HFFc6 (cell line): ENCODE data around the gene HSD17B2. TPM values are rescaled to one million over a fixed set of nuclear protein-coding genes. Genes with fewer than 3 reads are reported as not detected.
A peak's percentile ranks its signal among the peaks of the same experiment; 100 is the strongest.

Experiments used
- DNase-seq: peaks from one replicate; pipeline ENCODE4 v3.0.0-alpha.2; 2018
- H3K27ac Mint-ChIP-seq: 2 replicates; pipeline ENCODE4 v1.8.0; 2020; ENCODE audit warnings: mild to moderate bottlenecking, mixed read lengths
- H3K27me3 Mint-ChIP-seq: 2 replicates; pipeline ENCODE4 v1.8.0; 2021; ENCODE audit warnings: mild to moderate bottlenecking, moderate library complexity, mixed read lengths; ENCODE audit not compliant: insufficient read depth
- H3K36me3 Mint-ChIP-seq: 2 replicates; pipeline ENCODE4 v1.8.0; 2021; ENCODE audit warnings: low read depth, mixed read lengths
- H3K4me1 Mint-ChIP-seq: 2 replicates; pipeline ENCODE4 v1.8.0; 2020; ENCODE audit warnings: low read depth, mixed read lengths
- H3K4me3 Mint-ChIP-seq: 2 replicates; pipeline ENCODE4 v1.8.0; 2020; ENCODE audit warnings: mild to moderate bottlenecking, moderate library complexity, mixed read lengths
- H3K9me3 Mint-ChIP-seq: 2 replicates; pipeline ENCODE4 v1.8.0; 2020; ENCODE audit warnings: mild to moderate bottlenecking, mixed read lengths
- CTCF ChIP-seq: fragments of 200-600 bp; sonication (generic); IDR thresholded peaks from 2 replicates; pipeline ENCODE4 v1.5.0; 2021; ENCODE audit warnings: antibody characterized with exemption, mild to moderate bottlenecking
- long read RNA-seq: library from polyadenylated mRNA; unstranded; transcript quantifications from one replicate; pipeline ENCODE4 v2.0.0, GENCODE V29; 2019
- total RNA-seq, 6 experiments: library from RNA; stranded (reverse); fragmentation: NEBNext Ultra II Directional; extraction: Animal tissue kit (Norgen Biotek cat#: 25700); gene quantifications; 2 replicates in 1 of 6; 3 replicates in 5 of 6; pipeline ENCODE4 v1.2.3, GENCODE V29; 2021

The HSD17B2 gene, protein sequence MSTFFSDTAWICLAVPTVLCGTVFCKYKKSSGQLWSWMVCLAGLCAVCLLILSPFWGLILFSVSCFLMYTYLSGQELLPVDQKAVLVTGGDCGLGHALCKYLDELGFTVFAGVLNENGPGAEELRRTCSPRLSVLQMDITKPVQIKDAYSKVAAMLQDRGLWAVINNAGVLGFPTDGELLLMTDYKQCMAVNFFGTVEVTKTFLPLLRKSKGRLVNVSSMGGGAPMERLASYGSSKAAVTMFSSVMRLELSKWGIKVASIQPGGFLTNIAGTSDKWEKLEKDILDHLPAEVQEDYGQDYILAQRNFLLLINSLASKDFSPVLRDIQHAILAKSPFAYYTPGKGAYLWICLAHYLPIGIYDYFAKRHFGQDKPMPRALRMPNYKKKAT
- 1 to 10 TPM in 2 of 6 experiments, under 1 TPM in 3, not detected in 1; 0.17 to 3.2 (median 0.50) TPM for total RNA-seq
- long read RNA-seq, partial matches to known transcripts: 1 of 4 reads
- long read RNA-seq, other reads (novel, unspliced or antisense): 0 of 4 reads

- Mint-ChIP-seq H3K36me3 (no peaks in the 10 kb centered on the region), H3K27ac (no peak within 1 kb of the TSS), H3K27me3 (no peaks in the 10 kb centered on the region; the same call in 1 of the 2 replicates), H3K4me1 (peaks cover 39% of the 10 kb centered on the region), H3K9me3 (peaks cover 10% of the 10 kb centered on the region), H3K4me3 (peak within 1 kb of the TSS; percentile 12; the same call in 1 of the 2 replicates)
- no peak for TF ChIP-seq CTCF
- no peak for DNase-seq
Observed at GRCh38 chr16:82034981-82035612, at the start of gene HSD17B2. Gene HSD17B2, plus strand, starts transcription at chr16:82035253. Its CDS starts 172 bp downstream, at chr16:82035425.

DNA sequence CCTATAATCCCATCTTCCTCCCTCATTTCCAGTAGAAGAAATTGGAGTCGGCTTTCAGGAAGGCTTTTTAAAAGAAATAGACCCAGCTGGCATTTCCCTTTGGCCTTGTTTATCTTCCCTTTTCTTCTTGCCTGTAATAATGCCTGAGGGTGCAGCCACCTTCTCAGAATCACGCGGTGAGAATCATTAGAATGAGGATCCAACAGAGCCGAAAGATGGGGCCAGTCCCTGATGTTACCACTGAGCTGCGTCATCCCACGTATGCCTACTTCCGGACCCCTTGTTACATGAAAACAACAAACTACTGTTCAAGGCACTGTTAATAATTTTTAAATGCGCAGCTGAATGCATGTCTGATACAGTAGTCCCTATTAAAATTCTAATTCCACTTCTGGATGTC, 47.9 kb upstream of the HSD17B2 start:
- no peak for TF ChIP-seq CTCF
- H3K36me3 Mint-ChIP-seq: no peaks in the 10 kb centered on the region
- no peaks in the 10 kb centered on the region for H3K4me1 Mint-ChIP-seq
- H3K4me3 Mint-ChIP-seq: no peak overlapping the region
- DNase-seq: no peak
- no peak overlapping the region for H3K27ac Mint-ChIP-seq
- no peaks in the 10 kb centered on the region for H3K27me3 Mint-ChIP-seq
- H3K9me3 Mint-ChIP-seq: no peaks in the 10 kb centered on the region

GRCh38 chr16:81987706-81988105, 47.3 kb upstream of the HSD17B2 start:
- H3K9me3 Mint-ChIP-seq: no peaks in the 10 kb centered on the region
- H3K36me3 Mint-ChIP-seq: no peaks in the 10 kb centered on the region
- no peak overlapping the region for H3K27ac Mint-ChIP-seq
- no peak for TF ChIP-seq CTCF
- no peak overlapping the region for H3K4me3 Mint-ChIP-seq
- H3K4me1 Mint-ChIP-seq: no peaks in the 10 kb centered on the region
- no peaks in the 10 kb centered on the region for H3K27me3 Mint-ChIP-seq
- no peak for DNase-seq

DNA sequence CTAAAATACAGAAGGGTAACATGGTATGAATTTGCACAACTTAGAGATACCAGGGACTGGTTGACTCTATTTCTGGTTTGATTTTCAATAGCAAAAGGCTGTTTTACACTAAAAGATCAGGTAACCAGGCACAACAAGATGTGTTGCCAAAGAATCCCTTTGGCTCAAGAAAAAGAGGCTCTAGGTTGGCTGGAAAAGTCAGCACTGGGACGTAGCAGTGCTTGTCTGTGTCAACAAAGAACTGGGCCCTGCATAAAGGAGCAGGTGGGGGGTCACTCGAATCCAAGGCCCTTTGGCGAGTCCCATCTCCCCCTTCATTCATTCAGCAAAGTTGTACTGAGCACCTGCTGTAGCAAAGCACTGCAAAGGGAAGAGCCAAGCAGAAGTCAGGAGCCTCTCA, 42.2 kb upstream of the HSD17B2 start:
- Mint-ChIP-seq H3K9me3 (peaks cover 6% of the 10 kb centered on the region), H3K4me1 (peaks cover 26% of the 10 kb centered on the region), H3K4me3 (no peak overlapping the region), H3K36me3 (no peaks in the 10 kb centered on the region), H3K27me3 (peaks cover 2% of the 10 kb centered on the region), H3K27ac (no peak overlapping the region)
- no peak for TF ChIP-seq CTCF
- DNase-seq: no peak

GRCh38 chr16:81994485-81994884, 40.6 kb upstream of the HSD17B2 start:
- H3K4me1 Mint-ChIP-seq: peaks cover 30% of the 10 kb centered on the region
- peak; percentile 21; the same call in 1 of the 2 replicates for TF ChIP-seq CTCF
- H3K27me3 Mint-ChIP-seq: peaks cover 2% of the 10 kb centered on the region
- no peak overlapping the region for H3K4me3 Mint-ChIP-seq
- no peaks in the 10 kb centered on the region for H3K36me3 Mint-ChIP-seq
- H3K27ac Mint-ChIP-seq: no peak overlapping the region
- peaks cover 10% of the 10 kb centered on the region for H3K9me3 Mint-ChIP-seq
- DNase-seq: no peak
